SH-SY5Y (cell line): Measurements from ENCODE around the gene ACER3.

Source experiments
- GATA2 ChIP-seq: IDR thresholded peaks from 2 replicates; pipeline ENCODE4 v1.6.1; 2011; ENCODE audit warnings: mild to moderate bottlenecking, low read depth, low read length
- GATA3 ChIP-seq: IDR thresholded peaks from 2 replicates; pipeline ENCODE4 v1.6.1; 2011; ENCODE audit warnings: low read depth, mild to moderate bottlenecking, low read length, moderate library complexity

DNA sequence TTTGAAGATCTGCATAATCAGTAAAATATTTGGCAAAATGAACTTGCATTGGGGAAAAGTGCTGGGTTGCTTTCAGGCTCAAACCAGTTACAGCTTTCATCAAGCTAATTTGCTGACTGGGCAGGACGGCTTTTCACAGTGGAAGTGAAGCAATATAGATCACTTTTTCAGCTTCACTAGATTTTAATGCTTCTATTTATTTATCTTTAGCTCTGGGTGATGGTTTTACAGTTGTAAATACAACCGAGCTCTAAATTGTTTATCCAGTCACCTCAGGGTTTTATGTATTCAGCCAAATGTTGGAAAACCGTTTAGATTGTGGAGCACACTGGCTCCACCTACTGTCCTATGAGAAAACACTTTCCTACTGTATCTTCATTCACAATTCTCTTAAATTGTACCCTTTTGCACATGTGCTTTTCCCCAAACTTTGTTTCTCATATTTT is 58.2 kb downstream of the ACER3 start:
- TF ChIP-seq GATA3 (no peak), GATA2 (no peak)
